ENCODE results near the gene USP6NL. TPM values are rescaled to one million over a fixed set of nuclear protein-coding genes. Genes with fewer than 3 reads are reported as not detected.
A peak's percentile ranks its signal among the peaks of the same experiment; 100 is the strongest.

USP6NL gene
- total and polyA plus RNA-seq, 9 of the 15 experiments (the other 6 are each of a cell fraction or from before 2014, with no cell fraction given): 3.2 to 26.6 (median 19.8) TPM

- TF ChIP-seq, protein P1, sequence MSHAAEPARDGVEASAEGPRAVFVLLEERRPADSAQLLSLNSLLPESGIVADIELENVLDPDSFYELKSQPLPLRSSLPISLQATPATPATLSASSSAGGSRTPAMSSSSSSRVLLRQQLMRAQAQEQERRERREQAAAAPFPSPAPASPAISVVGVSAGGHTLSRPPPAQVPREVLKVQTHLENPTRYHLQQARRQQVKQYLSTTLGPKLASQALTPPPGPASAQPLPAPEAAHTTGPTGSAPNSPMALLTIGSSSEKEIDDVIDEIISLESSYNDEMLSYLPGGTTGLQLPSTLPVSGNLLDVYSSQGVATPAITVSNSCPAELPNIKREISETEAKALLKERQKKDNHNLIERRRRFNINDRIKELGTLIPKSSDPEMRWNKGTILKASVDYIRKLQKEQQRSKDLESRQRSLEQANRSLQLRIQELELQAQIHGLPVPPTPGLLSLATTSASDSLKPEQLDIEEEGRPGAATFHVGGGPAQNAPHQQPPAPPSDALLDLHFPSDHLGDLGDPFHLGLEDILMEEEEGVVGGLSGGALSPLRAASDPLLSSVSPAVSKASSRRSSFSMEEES (CRISPR knock-in tag; IDR thresholded peaks at IDR 0.05): peak; percentile 81
- no peak for TF ChIP-seq SIX5 (IDR thresholded peaks at IDR 0.05; ENCODE audit: borderline replicate concordance in 1 of 2, insufficient read depth in 1 of 2, low read depth in 1 of 2, low read length in 2 of 2)
- TF ChIP-seq KAT7 (CRISPR knock-in tag; IDR thresholded peaks at IDR 0.05; ENCODE audit: borderline replicate concordance): no peak
- 0 out of 2 replicates have a peak, but pooled peaks have one; percentile 17 for TF ChIP-seq RB1 (IDR thresholded peaks at IDR 0.05; ENCODE audit: low read depth)
- TF ChIP-seq PHF8 (IDR thresholded peaks at IDR 0.05; ENCODE audit: borderline replicate concordance, low read length): no peak
- 0 out of 2 replicates have a peak, but pooled peaks have one; percentile 20 for TF ChIP-seq L3MBTL2 (IDR thresholded peaks at IDR 0.05)
- 0 out of 4 replicates have a peak, but pooled peaks have one; percentile 6 to 13 for TF ChIP-seq RAD21 (CRISPR knock-in tag; conservative IDR thresholded peaks at IDR 0.05 in 1 of 2, IDR thresholded peaks at IDR 0.05 in 1 of 2)
Measured at GRCh38 chr10:11655836-11656235, 44.4 kb upstream of the USP6NL start (continued).

GRCh38 chr10:11654659-11655058, 43.2 kb upstream of the USP6NL start:
- no TSS peak for BruUV-seq (replicated peaks)
- ChIA-PET CTCF (ENCODE audit: low intra/inter-chr PET ratio) (no interaction called here), POLR2A (interaction anchor here (1.3 to 1.4 kb wide), 2 partner anchors 23 to 42 kb away, joined by 3 read pairs; no protein-coding TSS in a partner anchor)
- no peak for DNase-seq (ENCODE audit: extremely low read depth in 1 of 4, low spot score in 3 of 4)
- Histone ChIP-seq H3K9me1 (ENCODE audit: control insufficient read depth, insufficient read depth, low read length) (no peaks in the 10 kb centered on the region), H2AFZ (ENCODE audit: low read depth, low read length) (no peak overlapping the region), H3K9me3 (replicated peaks; ENCODE audit: control insufficient read depth, insufficient read depth, low read depth, low read length) (no peaks in the 10 kb centered on the region), H3K4me2 (ENCODE audit: insufficient read depth, low read length) (no peak overlapping the region), H3K4me1 (replicated peaks in 1 of 2; ENCODE audit: control insufficient read depth in 2 of 2, insufficient read depth in 2 of 2, low read length in 2 of 2) (peaks cover 3 to 9% of the 10 kb centered on the region in 2 experiments; a peak in 4 of 5 replicates), H3K9ac (ENCODE audit: insufficient read depth in 1 of 2, low read depth in 2 of 2, low read length in 2 of 2) (no peak overlapping the region; a peak in 1 of 4 replicates), H3K27me3 (ENCODE audit: control insufficient read depth in 2 of 2, insufficient read depth in 2 of 2, low read length in 2 of 2) (no peaks in the 10 kb centered on the region), H3K4me3 (no peak overlapping the region), H3K36me3 (ENCODE audit: control insufficient read depth, insufficient read depth, low read length) (no peaks in the 10 kb centered on the region), H3K79me2 (ENCODE audit: control insufficient read depth, insufficient read depth, low read length) (no peaks in the 10 kb centered on the region), H3K27ac (ENCODE audit: extremely low read depth, low read depth, low read length) (no peak overlapping the region), H4K20me1 (replicated peaks; ENCODE audit: control insufficient read depth, insufficient read depth, low read length) (no peaks in the 10 kb centered on the region)
- intact Hi-C loops (cut with micrococcal nuclease): no loop called here
- no peak for FAIRE-seq
- in situ Hi-C loops (cut with MboI): no loop called here
- WGBS (ENCODE audit: insufficient coverage, low coverage, missing lambda C conversion rate): 82% methylated on average over 9 of the region's 9 CpGs
- ATAC-seq: no peak
- no peak for TF ChIP-seq FOXP1 (CRISPR knock-in tag; IDR thresholded peaks at IDR 0.05)
- TF ChIP-seq, protein P2, sequence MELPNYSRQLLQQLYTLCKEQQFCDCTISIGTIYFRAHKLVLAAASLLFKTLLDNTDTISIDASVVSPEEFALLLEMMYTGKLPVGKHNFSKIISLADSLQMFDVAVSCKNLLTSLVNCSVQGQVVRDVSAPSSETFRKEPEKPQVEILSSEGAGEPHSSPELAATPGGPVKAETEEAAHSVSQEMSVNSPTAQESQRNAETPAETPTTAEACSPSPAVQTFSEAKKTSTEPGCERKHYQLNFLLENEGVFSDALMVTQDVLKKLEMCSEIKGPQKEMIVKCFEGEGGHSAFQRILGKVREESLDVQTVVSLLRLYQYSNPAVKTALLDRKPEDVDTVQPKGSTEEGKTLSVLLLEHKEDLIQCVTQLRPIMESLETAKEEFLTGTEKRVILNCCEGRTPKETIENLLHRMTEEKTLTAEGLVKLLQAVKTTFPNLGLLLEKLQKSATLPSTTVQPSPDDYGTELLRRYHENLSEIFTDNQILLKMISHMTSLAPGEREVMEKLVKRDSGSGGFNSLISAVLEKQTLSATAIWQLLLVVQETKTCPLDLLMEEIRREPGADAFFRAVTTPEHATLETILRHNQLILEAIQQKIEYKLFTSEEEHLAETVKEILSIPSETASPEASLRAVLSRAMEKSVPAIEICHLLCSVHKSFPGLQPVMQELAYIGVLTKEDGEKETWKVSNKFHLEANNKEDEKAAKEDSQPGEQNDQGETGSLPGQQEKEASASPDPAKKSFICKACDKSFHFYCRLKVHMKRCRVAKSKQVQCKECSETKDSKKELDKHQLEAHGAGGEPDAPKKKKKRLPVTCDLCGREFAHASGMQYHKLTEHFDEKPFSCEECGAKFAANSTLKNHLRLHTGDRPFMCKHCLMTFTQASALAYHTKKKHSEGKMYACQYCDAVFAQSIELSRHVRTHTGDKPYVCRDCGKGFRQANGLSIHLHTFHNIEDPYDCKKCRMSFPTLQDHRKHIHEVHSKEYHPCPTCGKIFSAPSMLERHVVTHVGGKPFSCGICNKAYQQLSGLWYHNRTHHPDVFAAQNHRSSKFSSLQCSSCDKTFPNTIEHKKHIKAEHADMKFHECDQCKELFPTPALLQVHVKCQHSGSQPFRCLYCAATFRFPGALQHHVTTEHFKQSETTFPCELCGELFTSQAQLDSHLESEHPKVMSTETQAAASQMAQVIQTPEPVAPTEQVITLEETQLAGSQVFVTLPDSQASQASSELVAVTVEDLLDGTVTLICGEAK (IDR thresholded peaks at IDR 0.05): no peak
- TF ChIP-seq, protein P2 (CRISPR knock-in tag; IDR thresholded peaks at IDR 0.05): no peak
